ENCODE results near the gene OR4K2. TPM values are rescaled to one million over a fixed set of nuclear protein-coding genes. Genes with fewer than 3 reads are reported as not detected.

The OR4K2 gene
- total RNA-seq, 1 experiment from 2014 or later, result not detected

DNA sequence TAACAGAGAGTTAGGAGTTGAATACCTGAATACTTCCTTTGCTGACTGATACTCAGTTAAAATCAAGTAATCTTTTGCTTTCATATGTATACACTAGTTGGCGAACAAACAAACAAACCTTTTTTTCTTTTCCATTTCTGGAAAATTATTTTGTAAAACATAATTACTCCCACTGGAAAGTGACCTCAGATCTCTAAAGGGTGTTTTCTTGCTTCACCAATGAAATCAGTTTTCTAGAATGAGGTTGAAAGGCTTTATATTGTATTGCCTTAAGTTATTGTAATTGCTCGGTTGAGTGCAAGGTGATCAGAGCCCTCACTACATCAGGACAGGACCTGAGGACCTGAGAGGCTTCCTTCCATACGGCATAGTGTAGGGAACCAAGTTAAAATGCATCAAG is 55.7 kb downstream of the OR4K2 start, which contains the start of gene OR4K1:
Gene OR4K1 (plus strand): TSS at position 301 of the 400 bp plus-strand sequence. CDS start 4,750 bp downstream, outside the sequence.
- in situ Hi-C loops (cut with HindIII; ENCODE audit: low pct_unique_long_range_greater_than_20kb, low sequenced_read_pairs), result no loop called here
- DNase-seq (ENCODE audit: low read depth), result no peak

Other genes starting within 250 kb of the OR4K2 start
- not detected in 2 replicates for gene OR11H2, start 161.3 kb upstream of the OR4K2 start, total RNA-seq (2014; rRNA removed; shearing (Covaris generic); ENCODE audit: low replicate concordance)
- gene OR4Q3, start 131.6 kb upstream of the OR4K2 start, total RNA-seq (2014; rRNA removed; shearing (Covaris generic); ENCODE audit: low replicate concordance), result not detected in 2 replicates
- not detected in 2 replicates for gene OR4M1, start 101.6 kb upstream of the OR4K2 start, total RNA-seq (2014; rRNA removed; shearing (Covaris generic); ENCODE audit: low replicate concordance)
- gene OR4N2, start 71.4 kb upstream of the OR4K2 start, total RNA-seq (2014; rRNA removed; shearing (Covaris generic); ENCODE audit: low replicate concordance), result not detected in 2 replicates
- not detected in 2 replicates for gene OR4K5, start 45.5 kb downstream of the OR4K2 start, total RNA-seq (2014; rRNA removed; shearing (Covaris generic); ENCODE audit: low replicate concordance)
- gene OR4K1, start 55.8 kb downstream of the OR4K2 start, total RNA-seq (2014; rRNA removed; shearing (Covaris generic); ENCODE audit: low replicate concordance), result not detected in 2 replicates
- not detected in 2 replicates for gene OR4K15, start 100.4 kb downstream of the OR4K2 start, total RNA-seq (2014; rRNA removed; shearing (Covaris generic); ENCODE audit: low replicate concordance)
- not detected in 2 replicates for gene OR4Q2, start 127.0 kb downstream of the OR4K2 start, total RNA-seq (2014; rRNA removed; shearing (Covaris generic); ENCODE audit: low replicate concordance)
- gene OR4K14, start 144.2 kb downstream of the OR4K2 start, total RNA-seq (2014; rRNA removed; shearing (Covaris generic); ENCODE audit: low replicate concordance), result not detected in 2 replicates
- not detected in 2 replicates for gene OR4K13, start 160.9 kb downstream of the OR4K2 start, total RNA-seq (2014; rRNA removed; shearing (Covaris generic); ENCODE audit: low replicate concordance)
- not detected in 2 replicates for gene OR4L1, start 184.9 kb downstream of the OR4K2 start, total RNA-seq (2014; rRNA removed; shearing (Covaris generic); ENCODE audit: low replicate concordance)
- not detected in 2 replicates for gene OR4K17, start 235.6 kb downstream of the OR4K2 start, total RNA-seq (2014; rRNA removed; shearing (Covaris generic); ENCODE audit: low replicate concordance)

Measured in Caki2 (cell line).